ENCODE measurements around the gene HCRT.
"Not testable (repeated sequence)": the region's sequence is repeated elsewhere in the genome, so short reads cannot be mapped to it uniquely, and the experiment has no call there.

HCRT gene

DNA sequence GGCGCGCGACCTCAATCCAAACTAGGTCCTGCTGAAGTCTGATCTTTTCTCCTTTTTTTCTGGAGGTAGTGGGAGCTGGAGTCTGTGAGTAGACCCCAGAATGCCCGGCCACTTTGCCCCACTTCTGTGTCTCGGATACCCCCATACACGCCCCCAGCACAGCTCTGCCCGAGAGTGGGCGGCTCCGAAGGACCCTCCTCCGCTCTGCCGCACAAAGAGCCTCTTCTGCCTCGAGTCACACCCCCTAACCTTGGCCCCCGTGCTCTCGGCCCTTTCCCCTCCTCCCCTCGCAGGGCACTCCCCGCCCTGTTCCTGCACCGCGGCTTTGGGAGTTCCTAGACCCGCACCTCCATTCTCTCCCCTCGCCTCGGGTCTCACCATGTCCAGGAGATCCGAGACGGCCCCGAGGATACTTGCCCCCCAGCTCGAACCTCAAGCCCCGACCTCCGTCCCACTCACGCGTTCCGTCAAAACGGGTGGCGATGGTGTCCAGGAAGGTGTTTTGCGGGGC, 4.8 kb downstream of the HCRT start:
- no peak for DNase-seq (ENCODE audit: low read depth, low spot score)

DNA sequence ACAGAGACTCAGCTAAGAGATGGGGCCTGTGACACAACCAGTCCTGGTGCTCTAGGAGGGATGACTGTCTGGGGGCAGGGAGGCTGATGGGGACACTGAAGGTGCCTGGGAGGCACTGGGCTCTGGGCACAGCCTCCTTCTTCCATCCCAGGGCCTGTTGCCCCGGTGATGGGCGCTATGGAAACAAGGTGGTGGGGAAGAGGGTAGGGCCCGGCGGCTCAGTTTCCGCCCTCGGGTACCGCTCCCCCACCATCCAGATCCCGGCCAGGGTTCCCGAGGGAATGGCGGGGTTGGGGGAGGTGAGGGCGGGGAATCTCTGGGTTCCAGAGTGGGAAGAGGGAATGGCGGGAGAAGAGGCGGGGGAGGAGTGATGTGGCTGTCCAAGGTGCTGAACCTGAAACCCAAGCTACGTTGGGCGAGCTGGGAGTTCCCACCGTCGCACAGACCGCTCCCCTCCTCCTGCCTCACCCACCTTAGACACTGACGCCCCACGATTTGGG, 5.3 kb downstream of the HCRT start:
- DNase-seq (ENCODE audit: low read depth, low spot score), result no peak

DNA sequence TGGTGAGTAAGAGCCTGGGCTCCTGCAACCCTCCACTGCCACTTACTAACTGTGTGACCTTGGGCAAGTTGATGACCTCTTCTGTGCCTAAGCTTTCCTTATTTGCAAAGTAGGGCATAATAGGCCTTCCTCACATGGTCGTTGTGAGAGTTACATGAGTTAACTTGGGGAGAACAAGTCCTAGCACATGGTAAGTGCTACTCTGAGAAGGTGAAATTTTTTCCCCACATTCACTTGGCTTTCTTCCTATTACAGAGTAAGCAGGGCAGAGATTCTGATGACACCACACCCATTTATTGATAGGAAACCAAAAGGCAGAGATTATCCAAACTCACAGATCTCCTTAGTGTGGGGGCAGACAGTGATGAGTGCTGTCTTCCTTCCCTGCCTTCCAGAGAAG, 5.9 kb downstream of the HCRT start:
- no peak for DNase-seq (ENCODE audit: low read depth, low spot score)

DNA sequence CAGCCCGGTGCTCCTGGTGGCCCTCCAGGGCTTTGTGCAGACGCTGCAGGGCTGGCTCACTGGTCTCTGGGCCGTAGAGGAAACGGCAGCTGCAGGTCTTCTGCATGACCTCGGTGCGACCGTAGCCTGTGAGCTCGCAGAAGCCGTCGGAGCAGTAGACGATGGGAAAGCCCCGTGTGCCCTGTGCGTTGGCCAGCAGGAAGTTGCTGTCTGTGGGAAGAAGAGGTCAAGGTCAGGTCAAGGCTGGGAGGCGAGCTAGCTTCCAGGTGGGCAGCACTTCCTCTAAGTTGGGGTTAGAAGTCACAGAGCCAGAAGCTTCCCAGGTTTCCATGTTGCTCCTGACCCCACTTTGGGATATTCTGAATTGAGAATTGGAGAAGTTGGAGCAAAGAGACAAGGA, 6.4 kb downstream of the HCRT start:
- DNase-seq (ENCODE audit: low read depth, low spot score), result no peak

DNA sequence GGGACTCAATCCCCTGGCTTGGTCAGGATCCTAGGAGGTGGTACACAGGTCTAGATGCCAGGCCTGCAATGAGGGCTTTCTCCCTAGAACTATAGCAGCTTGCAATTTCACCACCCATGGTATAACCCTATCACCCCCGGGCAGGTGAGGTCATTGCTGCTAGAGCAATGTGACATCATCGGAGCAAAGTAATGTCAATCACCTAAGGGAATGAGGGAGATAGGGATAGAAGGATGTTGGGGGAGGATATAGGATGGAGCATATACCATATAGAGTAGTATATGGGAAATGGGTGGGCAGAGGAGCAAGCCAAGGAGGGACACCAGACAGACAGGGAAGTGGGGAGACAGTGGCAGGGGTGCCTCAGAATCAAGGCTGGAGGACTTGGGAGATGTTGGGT, 7.6 kb downstream of the HCRT start:
- no peak for DNase-seq (ENCODE audit: low read depth, low spot score)

DNA sequence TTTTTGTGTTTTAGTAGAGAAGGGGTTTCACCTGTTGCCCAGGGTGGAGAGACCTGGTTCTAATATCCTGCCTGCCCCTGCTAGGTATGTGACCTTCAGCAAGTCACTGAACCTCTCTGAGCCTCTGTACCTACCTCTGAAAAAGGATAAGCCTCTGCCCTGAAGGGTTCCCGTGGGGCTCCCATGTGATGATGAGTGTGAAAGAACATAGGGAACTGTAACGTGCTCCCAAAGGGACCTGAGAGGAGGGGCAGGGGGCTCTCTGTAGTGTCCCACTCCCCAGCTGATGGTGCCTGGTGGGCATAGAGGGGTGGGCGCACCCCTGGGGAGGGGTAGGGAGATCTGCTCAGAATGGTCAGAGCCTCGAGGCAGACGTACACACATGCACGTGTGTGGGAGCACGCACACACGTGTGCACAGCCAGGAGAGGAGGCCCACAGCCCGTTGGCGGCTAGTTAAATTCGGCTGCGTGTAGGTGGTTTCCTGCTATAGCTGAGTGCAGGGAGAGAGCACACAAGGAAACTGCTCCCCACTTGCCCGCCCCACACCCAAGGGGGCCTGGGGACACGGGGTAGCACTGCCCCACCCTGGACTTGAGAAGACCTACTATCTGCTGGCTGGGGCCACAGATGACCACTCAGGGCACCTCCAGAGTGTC, 11.0 kb downstream of the HCRT start:
- no peak for DNase-seq (ENCODE audit: low read depth, low spot score)

DNA sequence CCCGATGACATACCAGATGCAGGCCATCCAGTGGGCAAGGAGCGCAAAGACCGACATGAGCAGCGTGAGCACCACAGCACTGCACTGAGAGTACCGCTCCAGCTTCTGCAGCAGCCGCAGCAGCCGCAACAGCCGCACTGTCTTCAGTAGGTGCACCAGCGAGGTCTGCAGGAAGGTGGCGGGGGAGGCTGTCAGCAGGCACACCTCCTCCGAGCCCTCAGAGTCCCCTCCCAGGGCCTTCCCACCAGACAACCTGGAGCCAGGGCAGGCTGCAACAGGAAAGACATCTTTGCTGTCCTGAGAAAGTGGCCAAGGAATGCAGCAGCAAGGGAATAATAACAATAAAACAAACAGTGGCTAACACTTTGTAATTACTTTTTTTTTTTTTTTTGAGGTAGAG, 13.4 kb downstream of the HCRT start:
- DNase-seq (ENCODE audit: low read depth, low spot score), result no peak

DNA sequence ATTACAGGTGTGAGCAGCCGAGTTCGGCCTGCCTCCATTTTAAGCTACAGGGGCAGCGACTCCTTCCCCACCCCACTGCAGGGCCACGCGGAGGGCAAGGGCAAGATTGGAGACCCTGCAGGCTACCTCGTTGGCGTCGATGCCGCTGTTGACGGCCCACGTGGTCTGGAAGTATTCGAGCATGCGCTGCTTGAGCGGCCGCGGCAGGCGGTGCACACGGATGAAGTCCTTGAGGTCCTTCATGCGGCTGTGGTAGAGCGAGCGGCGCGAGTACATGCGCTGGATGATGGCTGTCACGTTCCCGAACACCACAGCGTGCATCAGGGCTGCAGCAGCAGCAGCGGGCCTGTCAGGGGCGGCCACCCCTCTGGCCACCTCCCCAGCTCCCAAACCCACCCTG, 15.9 kb downstream of the HCRT start:
- no peak for DNase-seq (ENCODE audit: low read depth, low spot score)

DNA sequence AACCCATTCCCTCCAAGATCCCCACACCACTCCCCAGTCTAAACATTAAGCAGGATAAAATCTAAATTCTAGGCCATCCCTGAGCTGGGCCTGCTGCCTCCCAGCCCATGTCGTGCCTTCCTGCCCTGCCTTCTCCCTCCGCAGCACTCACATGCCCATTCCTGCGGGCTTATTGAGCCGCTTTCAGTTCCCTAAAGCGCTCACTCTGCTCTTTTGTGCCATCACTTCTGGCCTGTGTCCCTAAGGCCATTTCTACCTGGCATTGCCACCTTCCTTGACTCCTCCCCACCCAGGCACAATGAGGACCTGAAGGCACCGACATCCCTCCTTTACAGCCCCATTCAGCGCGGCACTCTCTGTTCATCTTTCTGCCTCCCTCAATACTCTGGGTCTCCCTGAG, 17.4 kb downstream of the HCRT start:
- DNase-seq (ENCODE audit: low read depth, low spot score), result no peak

DNA sequence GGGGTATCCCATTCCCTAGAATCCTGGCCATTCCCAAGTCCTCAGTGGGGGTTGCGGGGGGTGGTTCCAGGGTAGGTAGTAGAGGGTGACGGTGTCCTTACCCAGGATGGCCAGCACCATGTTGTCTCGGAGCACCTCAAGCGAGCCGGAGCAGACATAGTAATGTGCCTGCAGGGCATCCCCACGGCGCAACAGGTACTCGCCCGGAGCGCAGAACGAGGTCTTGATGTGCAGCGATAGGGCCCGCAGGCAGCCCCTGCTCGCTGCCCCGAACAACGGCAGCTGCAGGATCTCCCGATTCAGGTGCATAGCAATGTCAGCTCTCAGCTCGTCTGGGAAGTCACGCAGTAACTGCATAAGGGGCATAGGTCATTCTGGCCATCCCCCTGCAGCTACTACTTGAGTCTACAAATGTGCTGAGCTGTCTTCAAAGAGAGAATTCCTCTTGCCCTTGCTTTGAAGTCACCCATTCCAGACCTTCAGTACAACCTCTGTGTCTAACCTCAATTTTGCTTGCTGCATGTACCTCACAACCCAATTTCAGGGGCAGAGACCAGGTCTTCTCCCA, 19.0 kb downstream of the HCRT start:
- DNase-seq (ENCODE audit: low read depth, low spot score), result no peak

DNA sequence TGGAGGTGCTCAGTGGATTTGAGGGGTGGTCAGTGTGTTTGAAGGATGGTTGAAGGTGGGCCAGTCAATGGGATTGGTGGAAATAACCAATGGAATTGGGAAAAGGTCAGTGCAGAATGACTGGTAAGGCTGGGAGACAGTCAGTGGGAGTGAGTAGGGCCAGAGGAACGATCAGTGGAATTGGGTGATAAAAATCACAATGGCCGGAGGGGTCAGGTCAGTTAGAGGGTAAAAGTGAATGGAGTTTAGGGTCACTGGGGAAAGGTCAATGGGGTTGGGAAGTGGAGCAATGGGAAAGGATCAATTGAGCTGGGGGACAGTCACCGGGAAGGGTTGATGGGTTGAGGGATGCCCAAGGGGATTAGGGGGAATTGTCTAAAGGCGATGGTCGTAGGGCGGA, 19.5 kb downstream of the HCRT start:
- no peak for DNase-seq (ENCODE audit: low read depth, low spot score)

DNA sequence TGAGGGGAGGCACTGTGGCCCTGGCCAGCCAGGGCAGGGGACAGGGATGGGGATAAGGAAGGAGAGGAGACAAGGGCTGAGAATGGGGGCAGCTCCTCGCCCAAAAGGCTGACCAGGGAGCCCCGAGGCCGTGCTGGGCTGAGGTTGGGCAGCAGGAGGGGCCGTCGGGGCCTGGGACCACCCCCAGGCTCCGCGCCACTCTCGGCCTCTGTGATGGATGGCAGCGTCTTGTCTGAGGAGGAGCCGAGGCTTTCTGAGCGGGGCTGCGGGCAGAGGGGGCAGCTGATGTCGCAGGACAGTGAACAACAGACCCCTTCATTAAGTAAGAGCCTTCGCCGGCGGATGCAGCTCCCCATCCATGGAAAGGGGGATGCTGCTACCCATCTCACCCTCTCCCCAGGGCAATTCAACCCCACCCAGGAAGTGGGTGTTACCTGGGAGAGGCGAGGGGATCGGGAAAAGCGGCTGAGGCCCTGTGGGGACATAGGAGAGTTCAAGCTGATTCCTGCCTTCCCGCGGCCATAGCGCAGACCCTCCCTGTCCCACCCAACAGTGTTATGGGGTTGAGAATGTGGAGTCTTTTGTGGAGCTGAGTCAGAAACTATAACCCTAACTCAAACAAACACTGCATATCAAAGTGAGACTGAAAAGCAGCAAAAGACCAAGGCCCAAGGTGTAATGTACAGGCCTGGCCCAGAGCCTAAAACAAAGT, 21.4 kb downstream of the HCRT start:
- DNase-seq (ENCODE audit: low read depth, low spot score), result no peak

DNA sequence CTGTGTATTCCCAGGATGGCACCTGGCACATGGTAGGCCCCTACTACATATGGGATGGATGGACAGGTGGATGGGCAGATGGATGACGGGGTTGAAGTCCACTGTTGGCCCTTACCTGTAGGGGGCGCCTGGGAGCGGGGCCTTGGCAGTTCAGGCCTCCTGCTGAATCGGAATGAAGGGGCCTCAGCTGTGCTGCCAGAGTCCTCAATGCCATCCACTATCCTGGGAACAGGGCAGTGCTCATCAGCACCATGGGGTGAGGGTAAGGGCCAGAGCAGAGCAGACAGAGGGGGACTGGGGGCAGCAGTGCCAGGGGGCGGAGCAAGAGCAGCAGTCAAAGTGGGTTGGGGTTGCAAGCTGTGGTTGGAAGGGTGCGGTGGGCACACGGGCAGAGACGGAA, 22.1 kb downstream of the HCRT start:
- DNase-seq (ENCODE audit: low read depth, low spot score), result no peak

DNA sequence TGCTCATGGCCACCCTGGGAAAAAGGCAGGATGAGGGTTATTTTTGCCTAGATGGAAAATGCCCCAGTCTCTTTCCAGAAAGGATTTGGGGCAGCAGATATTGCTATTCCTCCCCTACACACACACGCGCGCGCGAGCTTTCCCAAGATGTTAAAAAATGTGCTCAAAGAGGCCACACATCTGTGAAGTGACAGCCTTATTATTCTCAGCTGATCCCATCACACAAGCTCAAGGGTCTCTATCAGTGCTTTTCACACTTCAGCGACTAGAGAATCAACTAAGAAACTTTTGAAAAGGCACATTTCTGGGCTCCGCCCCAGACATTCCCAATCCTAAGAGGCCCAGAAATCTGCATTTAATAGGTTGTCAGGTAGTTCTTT, 24.7 kb downstream of the HCRT start:
- DNase-seq (ENCODE audit: low read depth, low spot score), result no peak

DNA sequence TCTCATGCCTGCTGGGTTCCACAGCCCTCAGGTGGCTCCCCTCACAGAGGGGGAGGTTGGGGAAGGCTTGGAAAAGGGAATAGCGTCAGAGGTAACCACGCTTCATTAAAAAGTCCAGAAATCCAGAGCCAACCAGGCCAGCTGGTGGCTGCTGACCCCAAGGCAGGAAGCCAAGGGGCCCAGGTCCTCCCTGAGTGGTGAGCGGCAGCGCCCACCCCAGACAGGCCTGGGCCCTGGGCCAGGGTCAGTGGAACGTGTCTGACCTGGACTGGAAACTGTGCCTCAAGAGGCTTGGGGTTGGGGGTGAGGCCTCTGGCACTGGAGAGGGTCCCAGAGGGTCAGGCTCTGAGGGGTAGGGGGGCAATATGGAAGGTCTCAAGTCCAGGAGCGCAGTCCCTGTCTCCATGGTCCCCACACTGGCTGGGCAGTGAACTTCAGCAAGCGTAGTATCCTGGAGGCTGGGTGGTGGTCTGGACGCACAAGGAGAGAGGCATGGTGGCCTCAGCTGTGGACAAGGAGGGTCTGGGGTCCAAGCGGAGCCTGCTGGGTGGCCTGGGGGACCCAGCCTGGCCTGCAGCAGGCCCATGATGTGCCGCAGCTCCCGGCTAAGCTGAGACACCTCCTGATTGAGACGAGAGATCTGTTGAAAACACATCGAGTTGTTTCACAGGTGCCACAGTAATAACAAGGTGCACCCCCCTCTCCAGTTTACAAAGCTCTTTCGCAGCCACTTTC, 25.3 kb downstream of the HCRT start:
- no peak for DNase-seq (ENCODE audit: low read depth, low spot score)

DNA sequence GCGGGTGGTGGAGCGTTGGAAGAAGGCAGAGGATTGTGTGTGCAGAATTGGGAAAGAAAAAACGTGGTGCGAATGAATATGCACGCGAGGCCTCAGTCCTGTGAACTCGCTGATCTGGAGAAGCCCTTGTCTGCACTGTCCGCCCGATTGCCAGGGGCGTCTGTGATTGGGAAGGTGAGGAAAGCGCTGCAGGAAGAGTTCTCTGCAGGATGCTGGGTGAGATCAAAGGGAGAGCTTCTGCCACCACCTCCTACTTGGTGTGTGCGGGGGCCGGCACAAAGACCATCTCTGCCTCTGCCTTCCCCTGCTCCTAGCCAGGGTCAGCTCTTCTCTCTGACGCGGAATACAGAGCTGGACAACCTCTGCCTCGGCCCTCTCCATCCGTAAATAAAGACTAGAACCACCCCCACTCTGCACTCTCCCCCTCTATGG, 29.6 kb downstream of the HCRT start:
- DNase-seq (ENCODE audit: low read depth, low spot score), result no peak

DNA sequence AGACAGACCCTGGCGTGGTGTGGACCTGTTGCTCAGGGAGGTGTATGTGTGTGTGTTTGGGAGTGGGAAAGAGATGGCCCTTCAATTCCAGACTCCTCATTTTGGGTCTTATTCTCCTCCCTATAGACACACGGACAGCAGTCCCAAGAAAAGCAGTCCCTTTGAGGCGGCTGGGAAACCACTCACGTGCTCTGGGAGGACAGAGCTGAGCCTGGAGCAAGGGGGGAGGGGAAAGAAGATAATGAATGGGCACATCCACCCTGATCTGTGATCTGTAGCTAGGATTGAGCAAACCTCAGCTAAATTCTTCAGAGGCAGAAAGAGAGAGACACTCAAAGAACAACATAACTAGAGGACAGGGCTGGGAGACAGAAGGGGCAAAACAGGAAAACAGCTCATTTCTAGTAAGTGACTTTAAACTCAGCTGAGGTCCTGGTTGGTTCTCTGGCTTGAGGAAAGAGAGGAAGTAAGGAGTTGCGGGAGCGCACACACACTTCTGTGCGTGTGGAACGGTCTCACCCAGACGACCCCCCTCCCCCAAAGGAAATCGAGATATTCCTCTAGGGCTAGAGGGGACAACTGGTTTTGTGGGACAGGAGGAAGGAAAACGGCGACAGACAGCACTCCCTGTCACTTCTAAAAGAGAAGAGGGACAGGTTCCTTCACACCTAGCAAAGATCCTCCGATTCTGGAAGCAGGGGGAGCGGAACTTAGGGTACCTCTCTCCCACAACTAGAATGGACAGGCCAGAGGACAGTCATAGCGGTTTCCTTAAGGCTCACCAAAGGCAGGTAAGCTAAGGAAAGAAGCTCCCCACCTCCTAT, 31.1 kb downstream of the HCRT start:
- DNase-seq (ENCODE audit: low read depth, low spot score), result no peak

DNA sequence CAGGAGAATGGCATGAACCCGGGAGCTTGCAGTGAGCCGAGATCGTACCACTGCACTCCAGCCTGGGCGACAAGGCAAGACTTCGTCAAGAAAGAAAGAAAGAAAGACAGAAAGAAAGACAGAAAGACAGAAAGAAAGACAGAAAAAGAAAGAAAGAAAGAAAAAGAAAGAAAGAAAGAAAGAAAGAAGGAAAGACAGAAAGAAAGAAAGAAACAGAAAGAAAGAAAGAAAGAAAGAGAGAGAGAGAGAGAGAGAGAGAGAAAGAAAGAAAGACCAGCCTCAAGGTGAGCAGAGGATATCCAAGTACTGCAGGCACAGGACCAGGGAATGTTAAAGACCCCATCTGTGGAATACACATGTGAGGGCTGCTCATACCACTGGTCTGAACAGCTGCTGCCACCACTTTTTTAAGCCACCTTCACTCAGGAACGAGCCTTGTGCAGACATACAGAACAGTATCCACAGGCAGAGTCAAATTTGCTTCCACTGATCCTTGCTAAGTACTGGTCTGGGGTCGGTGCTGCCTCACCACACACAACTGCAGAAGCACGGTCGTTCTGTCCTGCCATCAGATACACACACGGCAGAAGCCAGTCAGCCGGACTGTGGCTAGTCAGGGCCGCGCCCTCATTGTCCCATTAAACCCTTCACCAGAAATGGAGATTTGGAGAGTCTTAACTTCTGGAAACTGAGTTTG, 38.2 kb downstream of the HCRT start:
- DNase-seq (ENCODE audit: low read depth, low spot score), result no peak

DNA sequence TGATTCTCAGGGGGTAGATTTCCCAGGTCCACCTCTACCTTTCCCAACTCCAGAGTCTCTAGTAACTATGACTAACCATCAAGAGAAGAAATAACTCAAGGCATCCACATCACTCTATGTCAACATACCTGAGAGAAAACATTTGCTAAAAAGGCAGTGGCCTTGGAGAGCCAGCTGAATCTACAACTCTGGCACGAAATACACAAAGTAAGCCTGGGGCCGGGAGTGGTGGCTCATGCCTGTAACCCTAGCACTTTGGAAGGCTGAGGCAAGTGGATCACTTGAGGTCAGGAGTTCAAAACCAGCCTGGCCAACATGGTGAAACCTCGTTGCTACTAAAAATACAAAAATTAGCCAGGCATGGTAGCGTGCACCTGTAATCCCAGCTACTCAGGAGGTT, 42.1 kb downstream of the HCRT start:
- DNase-seq (ENCODE audit: low read depth, low spot score), result not testable (repeated sequence)

DNA sequence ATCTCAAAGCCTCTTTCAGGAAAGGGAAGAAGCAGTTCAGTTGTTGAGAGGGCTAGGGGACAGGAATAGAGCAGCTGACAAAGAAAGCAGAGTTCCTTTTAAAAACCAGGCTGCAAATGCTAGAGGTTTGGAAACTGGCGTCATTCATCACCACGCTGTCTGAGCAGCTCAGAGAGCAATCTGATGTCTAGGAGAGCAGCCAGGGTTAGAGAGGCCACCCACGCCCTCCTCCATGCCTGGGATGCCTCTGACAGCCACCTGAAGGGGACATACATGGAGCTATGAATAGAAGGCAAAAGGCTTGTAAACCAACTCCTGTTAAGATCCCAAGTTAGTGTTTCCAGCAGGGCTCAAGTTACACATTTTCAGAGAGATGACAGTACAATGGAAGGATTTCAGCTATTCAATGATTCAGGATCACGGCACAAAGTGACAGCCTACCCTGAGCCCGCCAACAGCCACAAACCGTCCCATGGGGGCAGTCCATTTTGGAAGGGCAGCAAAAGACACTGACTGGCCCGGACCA, 42.8 kb downstream of the HCRT start:
- no peak for DNase-seq (ENCODE audit: low read depth, low spot score)

DNA sequence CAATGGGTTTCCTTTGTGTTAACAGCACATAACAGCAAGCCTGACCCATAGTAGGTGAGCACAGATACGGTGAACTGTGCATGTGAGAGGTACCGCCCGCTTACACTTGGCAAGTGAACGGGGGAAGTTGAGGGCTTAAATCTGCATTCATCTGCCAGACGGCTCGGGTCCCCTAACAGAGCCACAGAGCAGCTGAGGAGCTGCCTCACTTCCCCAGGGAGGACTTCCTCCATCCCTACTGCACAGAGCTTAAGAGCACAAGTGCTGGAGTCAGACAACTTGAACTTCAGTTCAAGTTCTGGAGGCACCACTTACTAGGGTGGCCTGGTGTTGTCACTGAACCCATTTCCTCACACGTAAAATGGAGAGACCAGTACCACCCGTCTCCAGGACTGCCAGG, 43.9 kb downstream of the HCRT start:
- no peak for DNase-seq (ENCODE audit: low read depth, low spot score)
